ENCODE measurements around the gene RNASE13. TPM values are rescaled to one million over a fixed set of nuclear protein-coding genes. Genes with fewer than 3 reads are reported as not detected.

The RNASE13 gene
- total RNA-seq, 1 experiment from 2014 or later = not detected

Small RNA genes within 50 kb of the gene (microRNA-seq; reads per million reads assigned to microRNA genes)
- gene MIR6717 (ENCODE audit: borderline microRNAs expressed) = not detected

Other genes with a start within 250 kb of the RNASE13 start
- gene RNASE1, start 232.0 kb downstream of the RNASE13 start, total RNA-seq (2021) = 1.2 and 1.6 TPM in 2 replicates
- not detected in 2 replicates for gene RNASE3, start 143.4 kb downstream of the RNASE13 start, total RNA-seq (2021)
- not detected in 2 replicates for gene RNASE2, start 79.3 kb downstream of the RNASE13 start, total RNA-seq (2021)
- gene METTL17, start 44.8 kb downstream of the RNASE13 start, total RNA-seq (2021) = 77.9 and 81.4 TPM in 2 replicates
- not detected in 2 replicates for gene SLC39A2, start 35.5 kb downstream of the RNASE13 start, total RNA-seq (2021)
- gene NDRG2, start 9.7 kb downstream of the RNASE13 start, total RNA-seq (2021) = 18.1 and 20.6 TPM in 2 replicates
- not detected in 2 replicates for gene TPPP2, start 4.6 kb downstream of the RNASE13 start, total RNA-seq (2021)
- gene RNASE7, start 7.6 kb upstream of the RNASE13 start, total RNA-seq (2021) = not detected in 2 replicates
- not detected in 2 replicates for gene RNASE8, start 23.0 kb upstream of the RNASE13 start, total RNA-seq (2021)
- gene ARHGEF40, start 35.5 kb upstream of the RNASE13 start, total RNA-seq (2021) = 71.1 and 71.4 TPM in 2 replicates
- gene ZNF219, start 63.8 kb upstream of the RNASE13 start, total RNA-seq (2021) = 84.5 and 87.6 TPM in 2 replicates
- 1.9 and 2.2 TPM in 2 replicates for gene TMEM253, start 66.3 kb upstream of the RNASE13 start, total RNA-seq (2021)
- not detected in 2 replicates for gene OR5AU1, start 121.3 kb upstream of the RNASE13 start, total RNA-seq (2021)
- 1,044 and 1,062 TPM in 2 replicates for gene HNRNPC, start 234.6 kb upstream of the RNASE13 start, total RNA-seq (2021)
- gene RPGRIP1, start 245.3 kb upstream of the RNASE13 start, total RNA-seq (2021) = 0.07 and 0.59 TPM in 2 replicates